ENCODE data around the gene LRFN2.

- TF ChIP-seq CTCF (IDR thresholded peaks at IDR 0.05): no peak
- TF ChIP-seq EZH2 (IDR thresholded peaks at IDR 0.05; ENCODE audit: borderline replicate concordance, insufficient read depth, low read depth, low read length, poor library complexity, severe bottlenecking): no peak
Observed at GRCh38 chr6:40510442-40510841, 76.7 kb downstream of the LRFN2 start.
